Fibroblast of villous mesenchyme (primary cell): ENCODE measurements around the gene JMJD7. TPM values are rescaled to one million over a fixed set of nuclear protein-coding genes. Genes with fewer than 3 reads are reported as not detected.

Source experiments
- DNase-seq: peaks from one replicate; pipeline ENCODE4 v3.0.0-alpha.2; 2010; ENCODE audit warnings: low read depth
- H3K4me3 ChIP-seq: 2 replicates; pipeline ENCODE4 v1.5.1; 2011; ENCODE audit warnings: low read depth, mild to moderate bottlenecking, low read length
- total RNA-seq: library from RNA; depleted of rRNA; stranded (reverse); fragments of >200 nt; gene quantifications from 2 replicates; pipeline ENCODE4 v1.2.3, GENCODE V29; 2012
- TF ChIP-seq, protein P1 (sequence below): IDR thresholded peaks from 2 replicates; pipeline ENCODE4 v1.5.1; 2012; ENCODE audit warnings: low read depth, mild to moderate bottlenecking, low read length; ENCODE audit not compliant: insufficient read depth

JMJD7 gene
- total RNA-seq, 1 donor: 2.2 TPM

DNA sequence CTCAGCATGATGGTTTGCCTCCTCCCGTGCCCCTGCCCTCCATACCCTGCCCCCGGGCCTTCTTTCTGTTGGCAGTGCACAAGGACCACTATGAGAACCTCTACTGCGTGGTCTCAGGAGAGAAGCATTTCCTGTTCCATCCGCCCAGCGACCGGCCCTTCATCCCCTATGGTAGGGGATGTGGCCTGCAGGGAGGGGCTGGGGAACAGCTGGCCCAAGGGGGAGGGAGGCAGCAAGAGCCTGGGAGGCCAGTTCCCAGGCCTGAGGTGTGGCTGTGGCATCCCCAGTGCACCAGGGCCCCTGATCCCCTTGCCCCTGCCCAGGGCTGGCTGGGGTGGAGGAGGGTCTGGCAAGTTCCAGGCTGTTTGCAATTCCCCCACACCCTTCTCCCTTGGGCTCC, 8.2 kb downstream of the JMJD7 start:
- TF ChIP-seq, protein P1, sequence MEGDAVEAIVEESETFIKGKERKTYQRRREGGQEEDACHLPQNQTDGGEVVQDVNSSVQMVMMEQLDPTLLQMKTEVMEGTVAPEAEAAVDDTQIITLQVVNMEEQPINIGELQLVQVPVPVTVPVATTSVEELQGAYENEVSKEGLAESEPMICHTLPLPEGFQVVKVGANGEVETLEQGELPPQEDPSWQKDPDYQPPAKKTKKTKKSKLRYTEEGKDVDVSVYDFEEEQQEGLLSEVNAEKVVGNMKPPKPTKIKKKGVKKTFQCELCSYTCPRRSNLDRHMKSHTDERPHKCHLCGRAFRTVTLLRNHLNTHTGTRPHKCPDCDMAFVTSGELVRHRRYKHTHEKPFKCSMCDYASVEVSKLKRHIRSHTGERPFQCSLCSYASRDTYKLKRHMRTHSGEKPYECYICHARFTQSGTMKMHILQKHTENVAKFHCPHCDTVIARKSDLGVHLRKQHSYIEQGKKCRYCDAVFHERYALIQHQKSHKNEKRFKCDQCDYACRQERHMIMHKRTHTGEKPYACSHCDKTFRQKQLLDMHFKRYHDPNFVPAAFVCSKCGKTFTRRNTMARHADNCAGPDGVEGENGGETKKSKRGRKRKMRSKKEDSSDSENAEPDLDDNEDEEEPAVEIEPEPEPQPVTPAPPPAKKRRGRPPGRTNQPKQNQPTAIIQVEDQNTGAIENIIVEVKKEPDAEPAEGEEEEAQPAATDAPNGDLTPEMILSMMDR: no peak
- H3K4me3 ChIP-seq: no peak overlapping the region
- DNase-seq: no peak

DNA sequence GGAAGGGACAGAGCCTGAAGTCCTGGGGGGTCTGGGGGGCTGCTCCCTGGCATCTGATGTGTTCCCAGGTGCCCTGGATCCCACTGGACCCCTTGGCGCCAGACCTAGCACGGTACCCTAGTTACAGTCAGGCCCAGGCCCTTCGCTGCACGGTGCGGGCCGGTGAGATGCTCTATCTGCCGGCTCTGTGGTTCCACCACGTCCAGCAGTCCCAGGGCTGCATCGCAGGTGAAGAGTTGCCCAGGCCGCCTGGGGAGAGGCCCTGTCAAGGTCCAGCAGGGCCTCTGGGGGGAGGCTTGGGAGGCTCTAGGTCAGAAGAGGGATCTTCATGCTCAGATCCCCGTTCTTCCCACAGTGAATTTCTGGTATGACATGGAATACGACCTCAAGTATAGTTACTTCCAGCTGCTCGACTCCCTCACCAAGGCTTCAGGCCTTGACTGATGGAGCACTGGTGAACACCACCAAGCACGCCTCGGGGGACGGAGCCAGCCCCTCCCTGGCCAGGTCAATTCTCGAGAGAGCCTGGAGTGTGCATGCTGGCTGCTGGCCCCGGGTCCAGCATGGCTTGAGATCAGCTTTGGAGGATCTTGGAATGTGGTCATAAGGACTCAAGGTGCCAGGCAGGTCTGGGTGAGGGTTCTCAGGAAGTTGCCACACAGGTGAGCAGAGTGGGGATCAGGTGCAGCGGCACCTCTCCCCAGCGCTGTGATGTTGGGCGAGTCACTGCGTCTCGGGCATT, 9.0 kb downstream of the JMJD7 start:
- TF ChIP-seq, protein P1: no peak
- DNase-seq: no peak
- H3K4me3 ChIP-seq: no peak overlapping the region

DNA sequence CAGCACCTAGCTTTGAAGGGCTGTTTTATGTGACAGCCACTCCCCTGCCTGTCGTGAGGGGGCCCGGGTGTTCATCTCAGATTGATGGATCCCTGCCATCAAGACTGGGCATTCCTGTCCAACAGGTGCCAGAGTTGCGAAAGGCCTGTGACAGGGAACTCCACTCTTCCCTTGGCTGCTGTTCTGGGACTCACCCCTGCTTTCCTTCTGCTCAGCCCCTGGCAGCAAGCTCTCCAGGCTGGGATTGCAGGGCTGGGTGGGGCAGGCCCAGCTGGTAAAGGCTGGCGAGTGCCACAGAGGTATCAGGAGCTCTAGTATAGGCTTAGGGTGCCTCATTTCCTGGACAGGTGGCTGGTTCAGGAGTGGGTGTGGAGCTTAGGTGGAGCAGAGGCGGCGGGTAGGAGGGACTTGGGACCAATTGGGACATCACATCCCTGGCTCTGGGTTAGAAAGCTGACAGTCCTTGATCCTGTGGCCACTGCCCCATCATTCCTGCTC, 10.6 kb downstream of the JMJD7 start, which contains the start of gene PLA2G4B:
Gene PLA2G4B (plus strand): TSS at position 448 of the 498 bp plus-strand sequence. CDS start 67 bp downstream, outside the sequence.
- DNase-seq: no peak
- TF ChIP-seq, protein P1: no peak
- H3K4me3 ChIP-seq: no peak within 1 kb of the TSS

DNA sequence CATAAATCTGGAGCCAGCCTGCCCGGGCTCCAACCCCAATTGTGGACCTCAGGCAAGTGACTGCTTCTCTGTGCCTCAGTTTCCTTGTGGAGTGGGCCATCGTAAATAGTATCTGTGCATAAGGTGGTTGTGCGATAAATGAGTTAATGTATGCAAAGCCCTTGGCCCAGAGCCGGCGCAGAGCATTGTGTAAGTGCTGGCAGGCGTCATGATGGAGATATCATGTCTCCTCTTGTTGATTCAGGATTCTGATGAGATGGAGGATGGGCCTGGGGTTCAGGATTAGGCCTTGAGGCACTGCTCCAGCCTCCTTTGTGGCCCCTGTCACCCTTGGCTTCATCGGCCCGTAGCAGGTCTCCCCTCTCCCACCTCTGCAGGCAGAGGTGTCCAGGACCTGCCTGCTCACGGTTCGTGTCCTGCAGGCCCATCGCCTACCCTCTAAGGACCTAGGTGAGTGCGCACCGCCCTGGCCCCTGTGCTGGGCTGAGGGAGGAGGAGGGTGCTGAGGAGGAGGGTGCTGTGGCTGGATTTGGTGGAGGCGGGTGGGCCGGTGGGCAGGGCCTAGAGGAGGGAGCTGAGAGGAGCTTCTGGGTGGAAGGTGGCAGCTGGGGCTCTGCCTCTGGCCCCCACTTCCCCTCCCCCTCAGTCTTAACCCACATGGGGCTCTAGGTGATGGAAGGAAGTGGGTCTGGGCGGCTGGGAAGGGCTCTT, 12.0 kb downstream of the JMJD7 start:
- TF ChIP-seq, protein P1: no peak
- no peak for DNase-seq
- no peak overlapping the region for H3K4me3 ChIP-seq

DNA sequence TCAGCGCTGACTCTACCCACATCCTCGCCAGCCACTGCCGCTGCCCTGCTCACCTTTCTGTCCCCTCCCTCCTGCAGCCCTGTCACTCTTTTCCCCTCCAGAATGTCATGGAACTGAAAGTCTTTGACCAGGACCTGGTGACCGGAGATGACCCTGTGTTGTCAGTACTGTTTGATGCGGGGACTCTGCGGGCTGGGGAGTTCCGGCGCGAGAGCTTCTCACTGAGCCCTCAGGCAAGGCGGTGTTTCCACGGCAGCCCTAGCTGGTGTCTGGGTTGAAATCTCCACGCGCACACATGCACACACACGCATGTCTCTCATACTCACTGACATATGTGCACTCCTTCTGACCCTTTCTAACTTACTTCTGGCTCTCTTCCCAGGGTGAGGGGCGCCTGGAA, 12.8 kb downstream of the JMJD7 start:
- TF ChIP-seq, protein P1: no peak
- no peak overlapping the region for H3K4me3 ChIP-seq
- no peak for DNase-seq

DNA sequence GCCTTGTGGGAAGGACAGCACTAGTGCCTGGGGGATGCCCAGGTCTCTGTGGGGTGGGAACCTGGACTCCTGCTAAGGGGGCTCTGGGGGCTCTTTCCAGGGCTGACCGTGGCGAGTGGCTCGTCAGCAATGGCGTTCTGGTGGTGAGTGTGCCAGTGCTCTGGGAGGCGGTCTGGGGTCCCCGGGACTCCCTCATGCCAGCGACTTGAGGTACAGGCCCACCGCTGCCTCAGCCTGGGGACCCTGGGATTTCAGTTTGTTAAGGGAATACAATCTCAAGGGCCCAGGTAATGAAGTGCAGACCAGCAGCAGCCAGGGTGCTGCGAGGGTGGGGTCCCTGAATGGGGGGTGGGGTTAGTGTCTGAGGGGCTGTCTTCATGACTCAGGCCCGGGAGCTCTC, 13.2 kb downstream of the JMJD7 start:
- H3K4me3 ChIP-seq: no peak overlapping the region
- no peak for DNase-seq
- TF ChIP-seq, protein P1: no peak
